Activated CD8-positive, alpha-beta memory T cell treated with anti-CD3 and anti-CD28 coated beads for 1 hour (primary cell): ENCODE data around the gene FGF10.

Experiments used
- DNase-seq, 2 donors: peaks; one replicate each; pipeline ENCODE4 v3.0.0-alpha.2; 2020; ENCODE audit warnings: low read depth in 1 of 2; ENCODE audit errors: extremely low read depth in 1 of 2

The FGF10 gene

GRCh38 chr5:44389090-44389822, at the start of gene FGF10:
Gene FGF10, minus strand, starts transcription at chr5:44389420. Its CDS starts 738 bp downstream, at chr5:44388682.
- DNase-seq: no peak

DNA sequence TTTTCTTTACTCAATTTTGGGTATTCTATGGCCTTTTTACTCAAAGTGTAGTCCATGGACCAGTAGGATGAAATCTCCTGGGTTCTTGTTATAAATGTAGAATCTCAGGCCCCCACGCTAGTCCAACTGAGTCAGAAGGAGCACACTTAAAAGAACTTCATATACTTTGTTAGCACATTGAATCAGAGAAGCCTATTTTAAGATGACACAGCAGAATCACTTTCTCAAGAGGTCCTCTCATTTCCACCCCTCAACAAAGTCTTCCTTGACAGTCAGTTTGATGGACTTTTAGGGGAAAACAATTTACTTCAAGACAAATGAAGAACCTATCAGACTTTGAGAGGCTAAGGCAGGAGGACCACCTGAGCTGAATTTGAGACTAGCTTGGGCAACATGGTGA, 37.7 kb upstream of the FGF10 start:
- DNase-seq: no peak

DNA sequence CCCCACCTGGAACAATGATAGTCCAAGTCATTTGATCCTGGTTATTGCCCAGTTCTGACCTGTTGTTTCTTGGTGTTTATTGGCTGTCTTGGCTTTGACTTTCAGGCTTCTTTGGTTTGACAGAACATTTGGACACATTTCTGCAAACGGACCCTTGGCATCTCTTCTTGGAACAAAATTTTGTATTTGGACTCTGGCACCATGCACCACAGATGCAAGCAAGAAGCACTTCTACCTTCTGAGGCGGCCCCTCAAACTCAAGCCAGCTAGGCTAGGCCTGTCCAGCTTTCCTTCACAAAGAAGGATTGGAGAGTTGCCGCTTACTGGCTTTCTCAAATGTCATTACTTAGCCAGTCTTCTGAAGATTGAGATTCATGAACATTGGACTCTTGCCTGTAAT, 23.1 kb upstream of the FGF10 start:
- DNase-seq: no peak

GRCh38 chr5:44402084-44402483, 12.9 kb upstream of the FGF10 start:
- no peak for DNase-seq

DNA sequence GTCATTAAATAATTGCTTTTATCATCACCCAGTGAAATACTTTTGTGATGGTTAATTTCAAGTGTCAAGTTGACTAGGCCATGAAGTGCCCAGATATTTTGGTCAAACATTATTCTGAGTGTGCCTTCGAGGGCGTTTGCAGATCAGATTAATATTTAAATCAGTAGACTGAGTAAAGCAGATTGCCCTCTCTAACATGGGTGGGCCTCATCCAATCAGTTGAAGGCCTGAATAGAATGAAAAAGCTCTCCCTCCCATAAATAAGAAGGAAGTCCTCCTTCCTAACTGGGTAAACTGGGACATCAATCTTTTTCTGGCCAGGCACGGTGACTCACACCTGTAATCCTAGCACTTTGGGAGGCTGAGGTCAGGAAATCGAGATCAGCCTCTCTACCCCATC, 12.4 kb upstream of the FGF10 start:
- DNase-seq: no peak

DNA sequence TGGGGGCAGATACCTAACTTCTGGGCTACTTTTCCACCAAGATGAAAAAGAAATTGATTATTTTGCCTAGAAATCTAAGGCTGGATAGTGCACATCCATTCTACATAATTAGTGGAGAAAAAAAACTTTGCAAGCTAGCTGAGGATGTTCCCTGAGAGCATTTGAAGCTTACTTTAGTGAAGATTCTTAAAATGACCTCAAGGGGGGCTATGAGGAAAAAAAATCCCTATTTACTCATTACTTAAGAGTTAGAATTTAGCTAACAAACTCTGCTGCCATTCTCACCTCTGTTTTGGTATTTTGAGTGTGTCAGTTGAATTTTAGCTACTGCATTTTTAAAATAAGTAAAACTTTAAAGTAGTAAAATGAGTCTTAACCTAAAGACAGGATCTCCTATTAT, 9.2 kb upstream of the FGF10 start:
- DNase-seq: no peak

DNA sequence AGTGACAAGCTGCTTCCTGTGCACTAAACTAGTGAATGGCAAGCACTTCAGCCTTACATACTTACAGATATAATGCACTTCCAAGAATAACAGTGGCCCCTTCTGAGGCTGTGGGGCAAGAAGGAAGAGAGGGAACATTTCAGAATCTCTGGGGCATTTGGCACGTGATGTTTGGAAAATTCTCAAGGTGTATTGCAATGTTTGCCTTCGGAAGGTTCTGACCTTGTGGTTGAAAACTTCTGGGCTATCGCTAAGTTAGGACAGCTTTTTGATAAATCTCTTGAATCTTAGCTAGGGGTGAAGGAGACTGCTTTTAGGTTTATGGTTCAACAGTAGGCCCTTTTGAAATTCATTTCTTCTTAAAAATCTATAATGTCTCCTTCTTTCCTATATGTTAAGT, 7.1 kb upstream of the FGF10 start:
- no peak for DNase-seq

GRCh38 chr5:44390351-44390750, 1.1 kb upstream of the FGF10 start:
- DNase-seq: no peak

- no peak for DNase-seq
Observed at GRCh38 chr5:44389823-44390143, 563 bp upstream of the FGF10 start.

DNA sequence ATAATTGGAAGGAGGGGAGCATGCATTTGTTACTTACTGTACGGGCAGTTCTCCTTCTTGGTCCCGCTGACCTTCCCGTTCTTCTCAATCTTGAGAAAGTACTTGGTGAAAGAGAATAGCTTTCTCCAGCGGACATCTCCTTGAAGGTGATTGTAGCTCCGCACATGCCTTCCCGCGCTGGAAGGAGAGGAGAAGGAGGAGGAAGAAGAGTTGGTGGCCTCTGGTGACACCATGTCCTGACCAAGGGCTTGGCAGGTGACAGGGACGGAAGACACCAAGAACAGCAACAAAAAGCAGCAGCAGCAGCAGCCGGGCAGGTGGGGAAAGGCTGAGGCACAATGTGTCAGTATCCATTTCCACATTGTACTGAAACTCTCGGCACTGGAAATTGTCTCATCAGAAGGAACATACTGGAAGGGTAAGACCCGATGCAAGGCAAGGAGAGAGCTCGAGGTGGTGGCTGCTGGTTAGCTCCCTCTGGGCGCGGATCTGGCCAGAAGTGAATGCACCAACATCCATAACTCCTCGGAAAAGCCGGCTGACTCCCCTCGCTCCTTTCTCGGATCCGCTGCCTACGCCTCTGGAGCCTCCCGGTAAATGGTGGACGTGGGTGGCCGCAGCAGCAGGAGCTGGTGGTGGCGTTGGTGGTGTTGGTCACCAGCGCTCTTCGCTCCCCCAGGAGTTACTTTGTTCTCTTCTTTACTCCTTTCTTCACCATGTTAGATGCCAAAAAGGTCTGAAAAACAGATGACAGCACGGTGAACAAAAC, 715 bp downstream of the FGF10 start:
- DNase-seq: no peak

- no peak for DNase-seq
Observed at GRCh38 chr5:44387921-44388320, 1.3 kb downstream of the FGF10 start.

DNA sequence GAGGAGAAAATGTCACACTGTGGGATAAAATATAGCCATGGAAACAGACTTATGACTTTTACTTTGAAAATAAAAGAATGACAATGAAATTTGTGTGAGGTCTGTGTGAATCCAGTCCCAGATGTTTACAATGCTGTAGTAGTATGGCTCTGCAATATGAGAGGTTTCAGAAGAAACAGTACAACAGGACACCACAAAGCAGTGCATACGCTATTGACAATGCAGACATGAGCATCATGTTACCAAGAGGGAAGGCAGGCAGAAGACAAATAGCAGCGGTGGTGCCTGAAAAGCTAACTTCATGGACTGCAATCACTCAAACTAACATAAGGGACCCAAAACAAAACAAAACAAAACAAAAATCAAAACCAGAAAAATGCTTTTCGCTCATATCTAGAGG, 1.8 kb downstream of the FGF10 start:
- no peak for DNase-seq

DNA sequence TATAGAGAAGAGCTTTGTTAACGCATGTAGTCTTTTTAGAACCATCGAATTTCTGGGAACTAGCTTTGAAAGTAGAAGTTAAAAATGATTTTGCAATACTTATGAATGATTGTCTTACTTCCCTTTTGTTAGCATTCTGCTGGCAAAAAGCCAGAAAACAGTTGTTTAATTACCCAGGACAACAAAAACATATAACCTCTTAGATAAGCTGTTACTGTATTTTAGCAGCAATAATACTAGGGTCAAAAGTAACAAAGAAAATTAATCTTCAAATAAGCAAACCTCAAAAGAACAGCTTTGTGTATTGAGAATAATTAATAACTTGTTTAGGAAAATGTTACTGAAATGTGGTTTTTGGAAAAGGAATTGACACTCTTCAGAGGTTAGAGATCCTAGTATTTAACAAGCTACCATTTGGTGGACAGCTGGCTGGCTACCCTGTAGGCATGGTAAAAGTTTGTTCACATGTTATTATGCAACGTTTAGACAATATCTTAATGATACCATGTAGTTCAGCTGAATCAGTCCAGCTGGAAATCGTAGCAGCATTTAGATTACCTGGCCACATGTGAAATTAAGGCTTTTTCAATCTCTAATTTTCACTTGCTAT, 3.8 kb downstream of the FGF10 start:
- no peak for DNase-seq

DNA sequence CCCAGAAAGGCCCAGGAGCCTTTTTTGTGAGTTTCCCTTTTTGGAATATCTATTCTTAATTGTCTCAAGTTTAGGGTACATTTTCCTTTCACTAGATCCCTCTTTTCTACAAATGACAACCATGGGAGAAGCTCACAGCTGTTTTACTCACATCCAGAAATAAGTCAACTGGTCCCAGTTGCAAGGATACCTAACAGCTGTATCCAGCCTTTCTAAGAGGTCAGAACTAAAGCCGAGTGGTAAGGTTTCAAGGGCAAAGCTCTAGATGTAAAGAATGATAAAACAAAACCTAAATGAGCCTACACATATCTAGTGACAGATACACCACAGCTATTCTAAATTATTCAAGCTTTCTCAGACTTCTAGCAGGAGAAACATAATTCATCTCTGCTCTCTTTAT, 4.4 kb downstream of the FGF10 start:
- DNase-seq: no peak

- DNase-seq: no peak
Observed at GRCh38 chr5:44382894-44383293, 6.3 kb downstream of the FGF10 start.

GRCh38 chr5:44377057-44377456, 12.2 kb downstream of the FGF10 start:
- DNase-seq: no peak

DNA sequence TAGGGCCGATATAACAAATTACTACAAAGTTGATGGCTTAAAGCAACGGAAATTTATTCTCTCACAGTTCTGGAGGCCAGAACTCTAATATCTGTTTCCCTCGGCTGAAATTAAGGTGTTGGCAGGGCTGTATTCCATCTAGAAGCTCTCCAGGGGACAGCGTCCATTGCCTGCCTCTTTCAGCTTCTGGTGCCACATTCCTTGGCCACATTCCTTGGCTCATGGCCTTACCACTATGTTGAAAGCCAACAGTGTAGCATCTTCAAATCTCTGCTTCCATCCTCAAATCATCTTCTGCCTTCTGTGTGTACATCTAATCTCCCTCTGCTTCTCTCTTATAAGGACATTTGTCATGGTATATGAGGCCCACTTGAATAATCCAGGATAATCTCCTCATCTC, 17.2 kb downstream of the FGF10 start:
- no peak for DNase-seq

- no peak for DNase-seq
Observed at GRCh38 chr5:44367203-44367602, 22.0 kb downstream of the FGF10 start.

DNA sequence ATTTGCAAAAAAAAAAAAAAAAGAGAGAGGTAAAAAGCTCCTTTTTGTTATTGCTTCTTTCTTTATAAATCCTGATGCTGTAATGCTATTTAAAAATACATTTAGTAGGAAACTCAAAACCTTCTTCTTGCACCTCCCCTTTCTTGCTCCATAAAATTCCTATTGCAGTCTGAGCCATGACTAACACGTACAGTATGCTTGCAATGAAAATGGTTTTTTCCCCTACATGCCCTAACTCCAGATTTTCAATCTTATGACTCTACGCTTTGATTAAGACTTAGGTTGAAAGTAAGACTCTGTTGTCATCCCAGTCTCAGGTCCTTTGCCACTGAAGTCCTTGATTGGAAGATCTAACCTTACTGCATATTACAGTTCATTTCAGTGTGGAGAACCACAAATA, 23.9 kb downstream of the FGF10 start:
- no peak for DNase-seq

GRCh38 chr5:44364097-44364496, 25.1 kb downstream of the FGF10 start:
- no peak for DNase-seq

DNA sequence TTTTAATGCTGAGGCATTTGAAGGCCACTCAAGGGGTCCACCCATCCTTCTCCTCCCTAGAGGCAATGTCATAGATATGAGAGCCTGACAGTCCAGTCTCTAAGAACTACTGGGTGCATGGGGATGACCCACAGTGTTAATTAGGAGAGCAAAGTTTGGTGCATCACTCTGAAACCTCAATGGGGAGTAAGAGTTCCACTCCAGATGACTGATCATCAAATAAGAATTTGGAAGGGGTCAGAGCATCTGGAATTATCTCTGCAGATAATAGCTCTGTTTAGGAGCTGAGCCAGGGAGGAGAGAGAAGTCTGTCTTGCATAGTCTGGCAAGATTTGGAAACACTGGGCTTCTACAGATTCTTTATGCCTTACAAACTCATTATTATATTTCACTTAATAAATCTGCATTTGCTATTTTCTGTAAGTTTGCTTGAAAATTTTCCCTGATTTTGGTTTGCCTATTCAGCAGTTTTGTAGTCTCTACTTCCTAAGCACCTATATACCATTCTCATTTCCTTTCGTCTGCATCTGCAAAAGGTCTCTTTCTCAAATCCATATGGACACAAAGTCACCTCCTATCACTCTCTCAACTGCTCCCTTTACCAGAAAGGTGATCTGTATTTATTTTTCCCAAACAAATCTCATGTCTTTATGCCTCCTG, 27.7 kb downstream of the FGF10 start:
- no peak for DNase-seq

DNA sequence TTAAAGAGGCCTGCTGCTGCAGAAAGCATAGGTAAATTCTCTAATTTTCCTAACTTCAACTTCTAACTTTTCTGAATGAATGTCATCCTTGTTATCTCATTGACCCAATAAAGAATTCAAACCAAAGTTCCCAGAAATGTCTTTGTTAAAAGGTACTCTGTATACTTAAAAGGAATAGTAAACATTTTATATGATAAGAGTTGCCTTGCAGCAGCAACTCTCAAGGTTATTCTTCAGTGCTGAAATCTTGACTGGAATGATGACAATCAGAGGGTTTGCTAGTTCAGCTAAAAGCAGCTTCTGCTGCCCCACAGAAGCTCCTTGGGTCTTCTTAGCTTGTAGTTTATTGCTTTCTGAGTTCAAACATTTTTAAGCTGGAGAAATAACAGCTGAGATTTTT, 28.3 kb downstream of the FGF10 start:
- no peak for DNase-seq
